Bronchial epithelial cell (primary cell): ENCODE results near the gene ADGRA1. TPM values are rescaled to one million over a fixed set of nuclear protein-coding genes. Genes with fewer than 3 reads are reported as not detected.

Experiments
- DNase-seq: peaks from one replicate; pipeline ENCODE4 v3.0.0-alpha.2; 2010; ENCODE audit warnings: low read depth
- FAIRE-seq: peaks from 2 replicates; lab custom pipeline; 2011; peaks lifted over from hg19 to GRCh38; lab: Jason Lieb, UNC
- H3K27me3 ChIP-seq: 2 replicates; pipeline ENCODE4 v1.5.1; 2011; ENCODE audit warnings: low read length; ENCODE audit not compliant: control insufficient read depth, insufficient read depth
- H3K36me3 ChIP-seq: 2 replicates; pipeline ENCODE4 v1.5.1; 2011; ENCODE audit warnings: low read length; ENCODE audit not compliant: control insufficient read depth, insufficient read depth
- H3K4me3 ChIP-seq: 2 replicates; pipeline ENCODE4 v1.5.1; 2011; ENCODE audit warnings: mild to moderate bottlenecking, low read depth, low read length, control low read depth
- CTCF ChIP-seq: IDR thresholded peaks from 2 replicates; pipeline ENCODE4 v1.5.1; 2011; ENCODE audit warnings: mild to moderate bottlenecking, moderate library complexity, low read length, control low read depth, inconsistent platforms; ENCODE audit not compliant: insufficient read depth, severe bottlenecking
- total RNA-seq: library from RNA; depleted of rRNA; stranded (reverse); fragments of >200 nt; gene quantifications from 2 replicates; pipeline ENCODE4 v1.2.1, GENCODE V29; 2014

Gene ADGRA1
- total RNA-seq, 1 donor from 2014 or later, result not detected

DNA sequence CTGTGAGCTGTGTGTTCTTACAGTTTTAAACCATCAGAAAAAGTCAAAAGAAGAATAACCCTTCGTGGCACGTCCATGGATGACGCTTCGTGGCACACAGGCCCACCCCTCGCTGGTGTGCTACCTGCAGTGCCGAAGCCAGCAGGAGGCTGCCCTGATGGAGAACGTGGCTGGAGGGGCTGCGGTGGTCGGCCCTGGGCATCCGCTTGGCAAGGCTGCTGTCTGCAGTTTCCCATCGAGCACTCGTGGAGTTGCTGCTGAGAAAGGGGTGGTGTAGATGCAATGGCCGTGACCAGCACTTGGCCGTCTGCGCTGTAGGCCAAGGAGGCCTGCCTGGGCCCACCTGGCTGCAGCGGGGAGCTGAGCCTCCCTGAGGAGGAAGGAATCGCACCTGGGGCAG is 3.2 kb upstream of the ADGRA1 start:
- FAIRE-seq (no peak), DNase-seq (no peak)
- Histone ChIP-seq H3K4me3 (no peak overlapping the region), H3K36me3 (no peaks in the 10 kb centered on the region), H3K27me3 (no peaks in the 10 kb centered on the region)
- TF ChIP-seq CTCF, result no peak

- no peak for TF ChIP-seq CTCF
- Histone ChIP-seq H3K36me3 (no peaks in the 10 kb centered on the region), H3K27me3 (no peaks in the 10 kb centered on the region), H3K4me3 (no peak overlapping the region)
- FAIRE-seq (no peak), DNase-seq (no peak)
Measured at GRCh38 chr10:133085251-133086125, 2.2 kb upstream of the ADGRA1 start.

DNA sequence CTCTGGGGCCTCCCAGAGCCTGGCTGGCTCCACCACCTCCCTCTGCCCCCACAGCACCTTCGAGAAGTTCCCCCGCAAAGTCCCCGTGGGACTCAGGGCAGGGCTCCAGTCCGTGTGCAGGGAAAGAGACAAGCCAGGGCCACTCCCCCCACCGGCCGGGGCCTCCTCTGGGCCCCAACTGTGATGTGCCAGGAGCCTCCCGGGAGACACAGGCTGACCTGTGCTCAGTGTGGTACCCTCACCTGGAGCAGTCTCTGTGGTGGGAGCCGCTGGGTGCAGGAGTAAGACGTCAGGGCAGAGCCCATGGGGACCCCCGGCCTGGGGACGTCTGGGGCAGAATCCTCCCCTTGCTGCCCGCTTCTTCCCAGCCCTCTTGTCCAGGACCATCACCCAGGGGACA is 1.5 kb upstream of the ADGRA1 start:
- no peaks in the 10 kb centered on the region for H3K36me3 ChIP-seq
- no peak overlapping the region for H3K4me3 ChIP-seq
- H3K27me3 ChIP-seq, result no peaks in the 10 kb centered on the region
- FAIRE-seq (no peak), DNase-seq (no peak)
- no peak for TF ChIP-seq CTCF

- DNase-seq, result no peak
- no peak for TF ChIP-seq CTCF
- Histone ChIP-seq H3K4me3 (no peak overlapping the region), H3K27me3 (no peaks in the 10 kb centered on the region), H3K36me3 (no peaks in the 10 kb centered on the region)
- FAIRE-seq, result no peak
Measured at GRCh38 chr10:133087045-133087678, 562 bp upstream of the ADGRA1 start.

DNA sequence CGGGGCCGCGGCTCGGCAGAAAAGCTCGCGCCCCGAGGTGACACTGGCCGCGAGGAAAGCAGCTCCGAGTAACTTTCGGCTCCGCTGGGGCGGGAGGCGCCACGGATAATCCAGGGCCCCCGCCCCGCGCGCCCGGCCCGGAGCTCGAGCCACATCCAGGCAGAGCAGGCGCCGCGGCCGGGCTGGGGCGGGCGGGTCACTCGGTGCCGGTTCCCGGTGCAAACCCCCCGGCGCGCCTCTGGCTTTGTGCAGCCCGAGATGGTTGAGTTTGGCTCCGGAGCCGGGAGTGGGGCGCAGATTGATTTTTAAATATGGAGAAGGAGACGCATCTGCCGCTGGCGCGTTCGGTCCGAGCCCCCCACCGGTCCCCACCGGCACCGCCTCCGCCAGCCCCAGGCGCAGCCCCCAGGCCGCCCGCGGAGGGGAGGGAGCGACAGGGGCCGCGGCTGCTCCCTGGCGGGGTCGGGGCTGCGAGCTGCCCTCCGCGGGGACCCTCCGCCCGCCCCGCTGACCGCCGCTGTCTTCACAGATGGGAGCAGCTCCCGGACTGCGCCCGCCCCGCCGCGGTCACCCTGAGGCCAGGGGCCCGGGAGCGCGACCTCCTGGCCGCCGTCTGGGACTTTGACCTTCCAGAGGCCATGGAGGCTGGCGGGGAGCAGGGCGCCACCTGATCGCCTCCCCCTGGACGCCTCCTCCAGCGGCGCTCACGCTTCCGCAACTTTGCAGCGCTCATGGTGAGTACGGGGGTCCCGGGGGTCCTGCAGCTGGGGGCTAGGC is 643 bp downstream of the ADGRA1 start:
- DNase-seq (no peak), FAIRE-seq (no peak)
- H3K36me3 ChIP-seq, result no peaks in the 10 kb centered on the region
- no peaks in the 10 kb centered on the region for H3K27me3 ChIP-seq
- no peak for TF ChIP-seq CTCF
- no peak overlapping the region for H3K4me3 ChIP-seq
